VCaP (cell line): ENCODE measurements around the gene UTS2.

Experiments
- H3K27ac ChIP-seq: fragments of 450-650 bp; 2 replicates; pipeline ENCODE4 v1.5.1; 2017
- CTCF ChIP-seq: fragments of 450-650 bp; conservative IDR thresholded peaks from 2 replicates; pipeline ENCODE4 v1.5.1; 2017; ENCODE audit warnings: mild to moderate bottlenecking, moderate library complexity

Gene UTS2

GRCh38 chr1:7853684-7854026, 790 bp upstream of the UTS2 start:
- H3K27ac ChIP-seq = no peak overlapping the region
- TF ChIP-seq CTCF = no peak

GRCh38 chr1:7850786-7851185, 2.1 kb downstream of the UTS2 start:
- no peak overlapping the region for H3K27ac ChIP-seq
- TF ChIP-seq CTCF = no peak

GRCh38 chr1:7847599-7847998, 5.3 kb downstream of the UTS2 start:
- no peak for TF ChIP-seq CTCF
- no peak overlapping the region for H3K27ac ChIP-seq

GRCh38 chr1:7846656-7847055, 6.2 kb downstream of the UTS2 start:
- TF ChIP-seq CTCF = no peak

GRCh38 chr1:7845761-7846160, 7.1 kb downstream of the UTS2 start:
- no peak overlapping the region for H3K27ac ChIP-seq
- no peak for TF ChIP-seq CTCF

More at GRCh38 chr1:7846656-7847055, 6.2 kb downstream of the UTS2 start:
- no peak overlapping the region for H3K27ac ChIP-seq

GRCh38 chr1:7842517-7842916, 10.3 kb downstream of the UTS2 start:
- no peak overlapping the region for H3K27ac ChIP-seq
- TF ChIP-seq CTCF = no peak

GRCh38 chr1:7839526-7839925, 13.3 kb downstream of the UTS2 start:
- TF ChIP-seq CTCF = no peak
- H3K27ac ChIP-seq = no peak overlapping the region

GRCh38 chr1:7838714-7839113, 14.2 kb downstream of the UTS2 start:
- no peak overlapping the region for H3K27ac ChIP-seq
- no peak for TF ChIP-seq CTCF
